ENCODE measurements around the gene CATSPER3.

DNA sequence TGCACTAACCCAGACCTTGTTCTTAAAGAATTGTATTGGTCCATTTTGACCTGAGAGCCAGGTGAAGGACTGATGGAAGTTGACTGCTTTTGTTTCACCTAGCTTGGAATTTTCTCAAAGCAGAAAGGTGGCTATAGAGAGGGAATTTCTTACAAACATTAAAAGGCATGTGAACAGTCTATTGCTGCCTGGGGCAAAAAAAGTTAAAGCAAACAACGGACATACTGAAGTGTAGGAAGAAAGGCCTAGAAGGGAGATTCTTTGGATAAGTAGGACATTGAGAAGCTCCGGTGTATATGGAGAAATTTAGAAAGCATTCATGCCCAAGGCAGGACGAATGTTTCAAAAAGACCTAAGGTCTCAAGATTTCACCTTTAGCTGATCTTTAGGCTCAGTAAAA is 11.7 kb downstream of the CATSPER3 start:
- TF ChIP-seq, protein P1, sequence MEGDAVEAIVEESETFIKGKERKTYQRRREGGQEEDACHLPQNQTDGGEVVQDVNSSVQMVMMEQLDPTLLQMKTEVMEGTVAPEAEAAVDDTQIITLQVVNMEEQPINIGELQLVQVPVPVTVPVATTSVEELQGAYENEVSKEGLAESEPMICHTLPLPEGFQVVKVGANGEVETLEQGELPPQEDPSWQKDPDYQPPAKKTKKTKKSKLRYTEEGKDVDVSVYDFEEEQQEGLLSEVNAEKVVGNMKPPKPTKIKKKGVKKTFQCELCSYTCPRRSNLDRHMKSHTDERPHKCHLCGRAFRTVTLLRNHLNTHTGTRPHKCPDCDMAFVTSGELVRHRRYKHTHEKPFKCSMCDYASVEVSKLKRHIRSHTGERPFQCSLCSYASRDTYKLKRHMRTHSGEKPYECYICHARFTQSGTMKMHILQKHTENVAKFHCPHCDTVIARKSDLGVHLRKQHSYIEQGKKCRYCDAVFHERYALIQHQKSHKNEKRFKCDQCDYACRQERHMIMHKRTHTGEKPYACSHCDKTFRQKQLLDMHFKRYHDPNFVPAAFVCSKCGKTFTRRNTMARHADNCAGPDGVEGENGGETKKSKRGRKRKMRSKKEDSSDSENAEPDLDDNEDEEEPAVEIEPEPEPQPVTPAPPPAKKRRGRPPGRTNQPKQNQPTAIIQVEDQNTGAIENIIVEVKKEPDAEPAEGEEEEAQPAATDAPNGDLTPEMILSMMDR (conservative IDR thresholded peaks at IDR 0.05; ENCODE audit: low read length) = no peak
- no peak for TF ChIP-seq EZH2phosphoT487 (IDR thresholded peaks at IDR 0.05; ENCODE audit: borderline replicate concordance)

Data from Loucy (cell line).